ENCODE results near the gene PAPLN.
"Not testable (repeated sequence)": the region's sequence is repeated elsewhere in the genome, so short reads cannot be mapped to it uniquely, and the experiment has no call there.

PAPLN gene

DNA sequence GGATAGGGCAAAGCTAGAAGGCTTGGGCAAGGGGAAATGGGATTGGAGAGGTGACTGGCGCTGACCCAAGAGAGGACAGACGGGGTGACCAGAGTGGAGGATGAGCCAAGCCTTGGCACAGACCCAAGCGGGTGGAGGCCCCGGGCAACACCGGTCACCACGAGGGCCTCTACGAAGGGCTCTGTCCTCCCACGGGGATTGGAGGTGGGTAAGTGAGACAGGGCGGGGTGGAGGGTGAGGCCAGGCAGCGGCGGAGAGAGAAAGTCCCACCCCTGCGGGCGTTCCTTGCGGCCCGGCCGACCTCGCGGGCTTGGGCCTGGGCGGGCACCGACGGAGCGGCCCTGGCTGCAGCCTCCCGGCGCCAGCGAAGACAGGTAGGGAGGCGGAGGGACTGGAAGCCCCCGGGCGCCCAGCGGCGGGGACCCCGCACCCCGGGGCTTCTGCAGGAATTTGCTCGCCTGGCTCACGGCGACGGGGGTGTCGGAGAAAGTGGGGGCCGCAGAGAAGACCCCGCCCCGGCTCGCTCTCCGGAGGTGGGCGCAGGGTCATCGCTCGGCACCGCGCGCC is at the start of gene PAPLN:
Gene PAPLN, plus strand, starts transcription at position 288 of the 567 bp plus-strand sequence. CDS start 2,273 bp downstream, outside the sequence.
- Histone ChIP-seq H3K9ac (ENCODE audit: low read length) (no peak within 1 kb of the TSS), H3K79me2 (ENCODE audit: low read length) (no peaks in the 10 kb centered on the region), H3K4me3 (ENCODE audit: low read length) (peak within 1 kb of the TSS; percentile 21; the same call in 1 of the 2 replicates), H3K4me2 (ENCODE audit: low read length) (peak within 1 kb of the TSS; percentile 52), H4K20me1 (ENCODE audit: insufficient read depth, low read length) (no peaks in the 10 kb centered on the region), H3K4me1 (ENCODE audit: low read length) (peaks cover 25% of the 10 kb centered on the region), H3K9me3 (ENCODE audit: insufficient read depth, low read length) (no peaks in the 10 kb centered on the region), H3K27ac (ENCODE audit: low read length) (no peak within 1 kb of the TSS), H3K36me3 (replicated peaks; ENCODE audit: low read depth, low read length) (no peaks in the 10 kb centered on the region), H2AFZ (ENCODE audit: low read depth, low read length) (no peak within 1 kb of the TSS), H3K27me3 (ENCODE audit: low read depth, low read length) (peaks cover 63% of the 10 kb centered on the region)
- no peak for TF ChIP-seq CTCF (IDR thresholded peaks at IDR 0.05; ENCODE audit: low read depth, low read length)
- TF ChIP-seq EZH2phosphoT487 (IDR thresholded peaks at IDR 0.05; ENCODE audit: low read depth): no peak

- Histone ChIP-seq H3K36me3 (replicated peaks; ENCODE audit: low read depth, low read length) (peaks cover 13% of the 10 kb centered on the region), H2AFZ (ENCODE audit: low read depth, low read length) (no peak overlapping the region), H4K20me1 (ENCODE audit: insufficient read depth, low read length) (no peaks in the 10 kb centered on the region), H3K4me1 (ENCODE audit: low read length) (no peaks in the 10 kb centered on the region), H3K4me2 (ENCODE audit: low read length) (no peak overlapping the region), H3K27ac (ENCODE audit: low read length) (no peak overlapping the region), H3K27me3 (ENCODE audit: low read depth, low read length) (no peaks in the 10 kb centered on the region), H3K79me2 (ENCODE audit: low read length) (no peaks in the 10 kb centered on the region), H3K9me3 (ENCODE audit: insufficient read depth, low read length) (no peaks in the 10 kb centered on the region), H3K4me3 (ENCODE audit: low read length) (no peak overlapping the region), H3K9ac (ENCODE audit: low read length) (no peak overlapping the region)
- TF ChIP-seq CTCF (IDR thresholded peaks at IDR 0.05; ENCODE audit: low read depth, low read length) (no peak), EZH2phosphoT487 (IDR thresholded peaks at IDR 0.05; ENCODE audit: low read depth) (no peak)
These were observed 48.8 kb upstream of the PAPLN start for GRCh38 chr14:73188501-73188911.

DNA sequence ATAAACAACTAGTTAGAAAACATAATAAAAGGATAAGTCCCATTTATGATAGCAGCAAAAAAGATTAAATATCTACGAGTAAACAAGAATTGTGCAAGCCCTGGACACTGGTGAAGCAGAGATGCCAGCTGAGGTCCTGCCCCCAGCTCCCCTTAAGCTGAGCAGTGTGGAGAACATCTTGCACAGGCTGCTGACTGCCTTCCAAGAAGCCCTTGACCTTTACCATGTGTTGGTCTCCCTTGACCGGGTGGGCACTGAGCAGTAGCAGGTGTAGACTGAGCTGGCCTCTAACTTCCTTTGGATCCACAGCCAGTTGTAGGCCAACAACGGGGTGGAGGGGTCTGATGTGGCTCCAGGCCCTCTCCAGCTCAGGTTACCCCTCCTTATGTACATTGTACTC is 47.7 kb upstream of the PAPLN start:
- Histone ChIP-seq H3K9me3 (ENCODE audit: insufficient read depth, low read length) (no peaks in the 10 kb centered on the region), H3K4me2 (ENCODE audit: low read length) (no peak overlapping the region), H3K27me3 (ENCODE audit: low read depth, low read length) (no peaks in the 10 kb centered on the region), H3K4me3 (ENCODE audit: low read length) (no peak overlapping the region), H3K4me1 (ENCODE audit: low read length) (no peaks in the 10 kb centered on the region), H4K20me1 (ENCODE audit: insufficient read depth, low read length) (no peaks in the 10 kb centered on the region), H3K36me3 (replicated peaks; ENCODE audit: low read depth, low read length) (peaks cover 17% of the 10 kb centered on the region), H2AFZ (ENCODE audit: low read depth, low read length) (no peak overlapping the region), H3K79me2 (ENCODE audit: low read length) (no peaks in the 10 kb centered on the region), H3K27ac (ENCODE audit: low read length) (no peak overlapping the region), H3K9ac (ENCODE audit: low read length) (no peak overlapping the region)
- TF ChIP-seq CTCF (IDR thresholded peaks at IDR 0.05; ENCODE audit: low read depth, low read length) (no peak), EZH2phosphoT487 (IDR thresholded peaks at IDR 0.05; ENCODE audit: low read depth) (no peak)

DNA sequence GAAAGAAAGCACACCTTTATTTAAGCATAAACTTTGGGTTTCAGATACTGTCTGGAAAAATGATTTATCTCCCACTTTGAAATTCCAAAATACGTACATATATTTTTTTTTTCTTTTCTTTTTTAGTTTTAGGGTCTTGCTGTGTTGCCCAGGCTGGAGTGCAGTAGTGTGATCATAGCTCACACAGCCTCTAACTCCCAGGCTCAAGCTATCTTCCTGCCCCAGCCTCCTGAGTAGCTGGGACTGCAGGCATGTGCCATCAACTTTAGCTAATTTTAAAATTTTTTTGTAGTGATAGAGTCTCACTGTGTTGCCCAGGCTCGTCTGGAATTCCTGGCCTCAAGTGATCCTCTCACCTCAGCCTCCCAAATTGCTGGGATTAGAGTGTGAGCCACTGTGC is 45.9 kb upstream of the PAPLN start:
- no peaks in the 10 kb centered on the region for H4K20me1 ChIP-seq (ENCODE audit: insufficient read depth, low read length)
- no peak overlapping the region for H3K4me2 ChIP-seq (ENCODE audit: low read length)
- H3K36me3 ChIP-seq (replicated peaks; ENCODE audit: low read depth, low read length): peaks cover 24% of the 10 kb centered on the region

DNA sequence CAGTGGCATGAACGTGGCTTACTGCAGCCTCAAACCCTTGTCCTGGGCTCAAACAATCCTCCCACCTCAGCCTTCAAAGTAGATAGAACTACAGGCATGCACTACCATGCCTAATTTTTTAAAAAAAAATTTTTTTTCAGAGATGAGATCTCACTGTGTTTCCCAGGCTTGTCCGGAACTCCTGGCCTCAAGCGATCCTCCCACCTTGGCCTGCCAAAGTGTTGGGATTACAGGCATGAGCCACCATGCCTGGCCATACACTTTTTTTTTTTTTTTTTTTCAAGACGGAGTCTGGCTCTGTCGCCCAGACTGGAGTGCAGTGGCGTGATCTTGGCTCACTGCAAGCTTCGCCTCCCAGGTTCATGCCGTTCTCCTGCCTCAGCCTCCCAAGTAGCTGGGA is 43.0 kb upstream of the PAPLN start:
- not testable (repeated sequence) for H3K27me3 ChIP-seq (ENCODE audit: low read depth, low read length)

More for the DNA sequence above, 45.9 kb upstream of the PAPLN start:
- Histone ChIP-seq H3K27ac (ENCODE audit: low read length) (no peak overlapping the region), H3K9me3 (ENCODE audit: insufficient read depth, low read length) (no peaks in the 10 kb centered on the region), H3K4me3 (ENCODE audit: low read length) (no peak overlapping the region), H3K79me2 (ENCODE audit: low read length) (no peaks in the 10 kb centered on the region), H3K27me3 (ENCODE audit: low read depth, low read length) (no peaks in the 10 kb centered on the region), H2AFZ (ENCODE audit: low read depth, low read length) (no peak overlapping the region), H3K9ac (ENCODE audit: low read length) (no peak overlapping the region), H3K4me1 (ENCODE audit: low read length) (no peaks in the 10 kb centered on the region)
- TF ChIP-seq EZH2phosphoT487 (IDR thresholded peaks at IDR 0.05; ENCODE audit: low read depth): no peak
- TF ChIP-seq CTCF (IDR thresholded peaks at IDR 0.05; ENCODE audit: low read depth, low read length): no peak

More for the DNA sequence above, 43.0 kb upstream of the PAPLN start:
- not testable (repeated sequence) for H3K4me2 ChIP-seq (ENCODE audit: low read length); H3K4me3 ChIP-seq (ENCODE audit: low read length); H3K27ac ChIP-seq (ENCODE audit: low read length); H4K20me1 ChIP-seq (ENCODE audit: insufficient read depth, low read length); H3K79me2 ChIP-seq (ENCODE audit: low read length); H2AFZ ChIP-seq (ENCODE audit: low read depth, low read length); H3K4me1 ChIP-seq (ENCODE audit: low read length); H3K9ac ChIP-seq (ENCODE audit: low read length); H3K9me3 ChIP-seq (ENCODE audit: insufficient read depth, low read length)
- H3K36me3 ChIP-seq (replicated peaks; ENCODE audit: low read depth, low read length): peaks cover 21% of the 10 kb centered on the region
